AG08395 (cell line): ENCODE data around the gene PREPL.
"Not testable (repeated sequence)": the region's sequence is repeated elsewhere in the genome, so short reads cannot be mapped to it uniquely, and the experiment has no call there.

Experiments used
- DNase-seq: peaks from one replicate; pipeline ENCODE4 v3.0.0; 2012; ENCODE audit warnings: mixed read lengths, low spot score

PREPL gene

DNA sequence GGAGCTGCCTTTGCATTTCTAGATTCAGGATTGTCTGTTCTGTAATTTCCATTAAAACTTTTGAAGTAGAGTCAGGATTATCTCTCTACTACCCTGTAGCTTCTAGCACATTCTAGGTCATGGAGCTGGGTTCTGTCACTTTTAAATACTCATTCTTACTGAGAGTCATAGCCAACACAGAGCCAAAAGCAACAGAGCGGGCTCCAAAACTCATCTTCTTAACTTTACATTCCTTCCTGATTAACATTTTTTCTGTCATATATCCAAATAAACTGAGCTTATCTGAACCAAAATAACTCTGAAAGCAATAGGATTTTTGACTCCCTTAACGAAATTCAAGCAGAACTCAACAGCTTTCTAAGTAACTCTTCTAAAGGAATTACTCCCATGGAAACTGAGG lies 12.9 kb downstream of the PREPL start:
- DNase-seq: peak; percentile 60

DNA sequence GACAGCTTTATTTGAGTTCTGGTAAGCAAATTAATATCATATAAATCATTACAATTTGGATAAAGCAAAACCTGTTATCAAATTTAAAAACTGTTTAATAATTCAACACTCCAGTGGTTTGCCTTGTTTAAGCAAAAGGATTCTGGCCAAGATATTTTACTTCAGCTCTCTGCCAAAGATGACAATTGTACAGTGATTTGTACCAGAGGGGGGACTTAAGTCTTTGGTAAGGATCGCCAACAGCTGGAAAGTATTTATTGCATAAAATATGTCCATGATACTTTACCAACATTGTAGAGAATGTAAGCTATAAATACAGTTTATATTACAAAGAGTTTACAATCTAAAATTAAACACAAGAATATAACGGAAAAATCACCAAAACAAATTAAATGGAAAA lies 13.8 kb downstream of the PREPL start:
- no peak for DNase-seq

DNA sequence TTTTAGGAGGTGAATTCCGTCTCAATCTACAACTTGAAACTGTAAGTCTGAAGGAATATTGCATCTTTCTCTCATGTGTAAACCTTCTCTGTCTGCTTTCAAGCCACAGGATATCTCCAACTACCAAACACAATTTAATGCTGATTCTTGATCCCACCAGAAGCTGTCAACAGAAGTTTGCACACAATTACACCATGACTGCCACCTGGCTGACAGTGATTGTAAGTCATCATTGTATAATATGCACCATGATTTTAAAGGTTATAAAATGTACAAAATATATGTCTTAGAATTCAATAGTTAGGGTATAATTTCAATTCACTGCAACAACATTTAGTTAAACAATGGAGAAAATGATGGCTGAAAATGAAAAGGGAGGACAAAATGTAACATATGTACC lies 18.4 kb downstream of the PREPL start:
- DNase-seq: no peak

DNA sequence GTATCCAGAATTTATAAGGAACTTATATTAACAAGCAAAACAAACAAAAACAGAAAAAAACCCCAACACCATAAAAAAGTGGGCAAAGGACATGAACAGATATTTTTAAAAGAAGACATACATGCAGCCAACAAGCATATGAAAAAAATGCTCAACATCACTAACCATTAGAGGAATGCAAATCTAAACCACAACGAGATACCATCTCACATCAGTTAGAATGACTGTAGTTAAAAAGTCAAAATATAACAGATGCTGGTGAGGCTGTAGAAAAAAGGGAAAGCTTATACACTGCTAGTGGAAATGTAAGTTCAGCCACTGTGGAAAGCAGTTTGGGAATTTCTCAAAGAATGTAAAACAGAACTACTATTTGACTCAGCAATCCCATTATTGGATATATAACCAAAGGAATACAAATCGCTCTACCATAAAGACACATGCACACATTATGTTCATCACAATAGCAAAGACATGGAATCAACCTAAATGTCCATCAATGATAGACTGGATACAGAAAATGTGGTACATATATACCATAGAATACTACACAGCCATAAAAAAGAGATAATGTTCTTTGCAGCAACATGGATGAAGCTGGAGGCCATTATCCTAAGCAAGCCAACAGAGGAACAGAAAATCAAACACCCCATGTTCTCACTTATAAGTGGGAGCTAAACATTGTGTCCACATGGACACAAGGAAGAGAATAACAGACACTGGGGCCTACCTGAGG lies 25.3 kb downstream of the PREPL start:
- DNase-seq: no peak

DNA sequence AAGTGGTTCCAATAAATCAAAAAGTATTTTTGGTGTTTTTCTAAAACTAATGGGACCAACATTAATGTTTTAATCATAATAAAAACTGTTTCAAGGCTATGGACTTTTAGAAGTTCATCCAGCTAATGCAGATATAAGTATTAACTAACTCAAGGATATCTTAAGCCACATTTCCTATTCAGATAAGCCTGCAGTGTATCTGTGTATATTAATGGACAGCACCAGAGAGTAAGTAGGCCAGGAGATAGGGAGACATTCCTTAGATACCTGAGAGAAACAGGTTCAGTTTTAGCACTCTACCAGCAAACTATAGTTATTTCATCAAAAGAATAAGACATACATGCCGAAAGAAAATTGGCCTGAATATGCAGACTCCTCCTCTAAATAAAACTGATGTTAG lies 27.3 kb downstream of the PREPL start:
- no peak for DNase-seq

DNA sequence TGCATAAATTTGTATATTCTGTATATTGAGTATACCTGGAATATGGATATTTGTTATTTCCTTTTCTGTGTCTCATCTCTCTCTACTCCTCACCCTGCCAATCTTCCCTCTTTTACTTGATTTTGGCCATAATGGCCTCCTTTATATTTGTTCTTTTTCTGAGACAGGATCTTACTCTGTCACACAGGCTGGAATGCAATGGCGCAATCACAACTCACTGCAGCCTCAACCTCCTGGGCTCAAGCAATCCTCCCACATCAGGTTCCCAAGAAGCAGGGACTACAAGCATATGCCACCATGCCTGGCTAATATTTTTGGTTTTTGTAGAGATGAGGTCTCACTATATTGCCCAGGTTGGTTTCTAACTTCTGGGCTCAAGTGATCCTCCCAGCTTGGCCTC lies 30.5 kb downstream of the PREPL start:
- DNase-seq: no peak

DNA sequence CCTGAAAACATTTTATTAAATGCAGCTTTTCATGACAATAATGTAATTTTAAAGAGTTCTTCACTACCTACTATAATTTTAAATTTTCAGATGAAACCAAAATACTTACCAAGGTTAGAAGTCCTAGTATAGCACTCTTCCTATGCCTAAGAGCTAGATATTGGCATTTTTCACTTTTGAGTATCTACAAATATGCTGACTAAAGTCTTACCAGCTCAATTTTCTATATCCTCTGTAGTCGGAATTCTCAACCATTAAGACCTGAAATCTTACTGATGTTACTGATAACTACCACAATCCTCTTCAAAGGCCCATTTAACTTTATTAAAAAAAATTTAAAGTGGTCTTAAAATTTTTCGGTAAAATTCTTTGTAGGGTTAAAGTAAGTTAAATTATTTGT lies 32.0 kb downstream of the PREPL start:
- no peak for DNase-seq

DNA sequence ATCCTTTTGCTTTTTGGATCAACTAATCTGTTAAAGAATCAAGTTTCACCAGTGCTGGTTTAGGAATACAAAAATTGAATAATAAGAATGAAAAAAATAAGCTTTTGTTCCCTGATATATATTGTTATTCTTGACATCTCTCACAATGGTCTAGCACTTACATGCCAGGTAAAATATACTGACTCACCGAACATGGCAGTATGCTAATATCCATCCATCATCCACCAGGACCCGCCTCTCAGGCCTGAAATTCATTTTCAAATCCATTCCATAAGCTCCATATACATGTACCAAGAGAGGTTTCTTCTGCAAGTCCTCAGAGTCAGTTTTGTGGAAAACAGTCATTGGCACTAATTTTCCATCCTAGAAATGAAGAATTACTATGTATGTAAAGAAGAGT lies 32.5 kb downstream of the PREPL start:
- DNase-seq: no peak

DNA sequence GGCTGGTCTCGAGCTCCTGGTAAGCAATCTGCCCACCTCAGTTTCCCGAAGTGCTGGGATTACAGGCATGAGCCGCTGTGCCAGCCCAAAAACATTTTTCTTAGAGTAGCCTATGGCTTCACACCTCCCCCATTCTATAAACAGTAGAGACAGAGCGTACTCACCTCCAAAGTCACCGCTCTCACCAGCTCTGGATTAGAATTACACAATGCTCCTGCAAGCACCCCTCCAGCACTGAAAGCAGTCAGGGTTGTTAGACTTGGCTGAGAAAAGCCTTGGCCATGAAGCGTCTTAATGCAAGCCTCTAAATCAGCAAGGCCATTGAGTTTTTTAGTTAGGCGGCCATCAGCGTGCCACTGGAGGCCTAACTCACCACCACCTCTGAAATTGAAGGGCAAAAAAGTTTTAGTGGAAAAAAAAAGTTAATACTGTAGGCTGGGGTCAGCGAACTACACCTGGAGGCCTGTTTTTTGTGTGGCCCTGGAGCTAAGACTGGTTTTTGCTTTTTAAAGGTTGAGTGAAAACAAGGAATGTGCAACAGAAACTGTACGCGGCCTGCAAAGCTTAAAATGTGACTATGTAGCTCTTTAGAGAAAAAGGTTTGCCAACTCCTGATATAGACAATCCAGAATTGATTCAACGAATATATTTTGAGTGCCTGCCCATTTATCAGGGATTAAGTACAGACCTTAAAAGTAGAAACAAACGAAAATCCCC lies 34.6 kb downstream of the PREPL start:
- no peak for DNase-seq

DNA sequence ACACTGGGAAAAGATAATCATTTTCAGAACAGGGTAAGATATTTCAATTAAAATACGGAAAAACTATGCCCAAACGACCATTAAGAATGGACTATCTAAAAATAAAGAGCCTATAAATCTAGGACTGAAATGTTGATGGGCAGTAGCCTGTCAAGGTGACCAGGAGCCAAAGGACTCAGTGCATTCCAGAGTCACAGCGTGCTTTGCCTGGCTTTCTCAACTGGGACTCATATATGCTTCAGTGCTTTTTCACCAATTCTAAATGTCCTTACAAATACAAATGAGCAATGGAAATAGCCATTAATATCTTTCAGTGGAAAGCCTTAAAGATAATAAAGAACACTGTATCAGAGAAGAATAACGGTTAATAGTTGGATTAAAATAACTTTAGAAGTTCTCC lies 35.4 kb downstream of the PREPL start:
- DNase-seq: no peak

DNA sequence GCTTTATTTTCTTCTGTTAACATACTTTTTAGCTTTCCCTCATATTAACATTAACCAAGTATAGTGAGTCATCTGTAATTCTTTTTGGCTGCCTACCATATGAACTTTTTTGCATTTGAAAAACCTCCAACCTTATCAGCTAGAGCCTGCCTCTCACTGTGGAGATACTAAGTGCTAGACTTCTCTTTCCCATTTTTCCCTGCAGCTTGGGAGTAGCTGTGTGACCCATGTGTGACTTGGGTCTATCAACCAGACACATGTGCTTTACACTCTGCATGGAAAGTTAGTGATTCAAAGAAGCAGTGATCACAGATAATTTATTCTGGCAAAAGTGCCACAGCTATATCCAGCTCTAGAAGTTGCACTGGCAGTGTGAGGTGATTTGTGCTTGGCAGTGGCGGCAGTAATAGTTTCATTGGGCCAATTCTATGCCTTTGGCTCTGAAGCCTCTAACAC lies 36.3 kb downstream of the PREPL start:
- peak; percentile 57 for DNase-seq

DNA sequence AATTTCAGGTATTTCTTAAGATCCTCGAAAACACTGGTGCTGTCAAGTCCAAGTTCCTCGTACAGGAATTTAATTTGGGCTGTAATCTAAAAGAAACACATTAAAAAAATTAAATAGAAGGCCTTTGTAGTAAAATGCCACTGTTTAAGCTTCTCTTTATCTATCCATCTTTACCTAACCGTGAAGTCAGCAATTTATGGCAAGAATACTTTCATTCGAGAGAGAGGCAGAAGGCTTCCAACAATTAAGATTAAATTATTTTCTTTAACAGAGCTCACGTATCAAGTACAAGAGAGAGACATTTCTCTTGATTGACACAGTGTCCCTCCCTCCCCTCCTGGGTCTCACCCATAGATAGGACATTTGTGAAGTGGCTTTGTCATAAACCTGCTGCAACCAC lies 39.9 kb downstream of the PREPL start:
- no peak for DNase-seq

DNA sequence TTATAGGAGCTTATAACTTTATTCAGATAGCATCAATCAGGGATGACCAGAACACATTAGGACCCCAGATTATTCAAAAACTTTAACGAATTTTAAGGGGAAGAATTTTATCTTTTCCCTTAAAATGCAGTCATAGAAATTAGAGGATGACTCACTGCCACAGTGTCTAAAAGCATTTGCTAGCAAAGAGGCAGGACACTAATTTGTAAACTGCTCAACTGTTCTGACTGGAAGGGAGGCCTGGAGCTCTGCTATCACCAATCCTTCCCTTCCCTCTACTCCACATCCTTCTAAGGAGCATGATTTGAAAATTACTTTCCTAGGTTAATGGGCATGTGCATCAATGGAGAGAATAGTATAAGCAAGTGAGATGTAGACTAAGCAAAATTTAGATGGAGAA lies 40.5 kb downstream of the PREPL start:
- DNase-seq: no peak

DNA sequence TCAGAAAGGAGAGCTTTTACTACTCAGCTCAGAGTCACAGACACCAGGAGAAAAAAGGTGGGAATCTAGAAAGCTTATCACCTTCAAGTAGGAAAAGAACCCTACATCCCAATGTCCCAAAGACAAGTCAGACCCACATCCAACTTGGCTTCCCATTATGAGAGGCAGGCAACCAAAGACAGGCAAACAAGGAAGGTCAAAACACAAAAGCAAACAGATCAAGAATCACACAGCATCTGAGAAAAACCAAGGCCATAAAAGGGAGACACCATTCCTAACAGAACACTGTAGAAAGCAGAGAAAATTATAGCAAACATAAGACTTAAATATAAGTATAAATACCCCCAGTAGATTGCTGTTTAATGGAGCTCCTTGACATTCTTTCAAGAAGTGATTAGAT lies 45.3 kb downstream of the PREPL start:
- DNase-seq: no peak

DNA sequence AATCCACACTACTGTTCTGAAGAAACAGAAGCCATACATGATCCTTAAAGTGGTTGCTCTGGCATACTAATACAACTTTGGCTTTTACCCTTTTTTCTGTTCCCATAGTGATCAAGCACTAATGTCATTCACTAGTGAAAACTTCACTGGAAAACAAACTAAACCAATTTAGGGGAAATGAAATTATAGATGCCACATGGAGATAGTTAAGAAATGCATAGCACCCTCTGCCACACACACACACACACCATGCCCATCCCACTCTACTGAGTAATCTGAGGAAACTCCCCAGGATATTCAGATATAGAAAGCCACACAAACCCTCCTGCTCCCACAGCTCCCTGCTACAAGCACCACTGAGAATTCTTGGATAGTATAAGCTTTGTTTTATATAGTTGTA lies 46.9 kb downstream of the PREPL start:
- DNase-seq: no peak

DNA sequence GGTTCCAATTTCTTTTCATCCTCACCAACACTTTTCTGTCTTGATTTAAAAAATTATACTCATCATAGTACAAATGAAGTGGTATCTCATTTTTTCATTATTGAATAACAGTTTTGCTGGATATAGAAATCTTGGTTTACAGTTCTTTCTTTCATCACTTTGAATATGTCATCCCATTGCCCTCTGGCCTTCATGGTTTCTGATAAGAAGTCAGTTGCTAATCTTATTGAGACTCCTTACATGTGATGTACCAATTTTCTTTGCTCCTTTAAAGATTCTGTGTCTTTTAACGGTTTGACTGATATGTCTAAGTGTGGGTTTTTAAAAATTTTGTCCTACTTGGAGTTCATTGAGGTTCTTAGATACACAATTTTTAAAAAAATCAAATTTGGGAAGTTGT lies 51.0 kb downstream of the PREPL start:
- DNase-seq: no peak

DNA sequence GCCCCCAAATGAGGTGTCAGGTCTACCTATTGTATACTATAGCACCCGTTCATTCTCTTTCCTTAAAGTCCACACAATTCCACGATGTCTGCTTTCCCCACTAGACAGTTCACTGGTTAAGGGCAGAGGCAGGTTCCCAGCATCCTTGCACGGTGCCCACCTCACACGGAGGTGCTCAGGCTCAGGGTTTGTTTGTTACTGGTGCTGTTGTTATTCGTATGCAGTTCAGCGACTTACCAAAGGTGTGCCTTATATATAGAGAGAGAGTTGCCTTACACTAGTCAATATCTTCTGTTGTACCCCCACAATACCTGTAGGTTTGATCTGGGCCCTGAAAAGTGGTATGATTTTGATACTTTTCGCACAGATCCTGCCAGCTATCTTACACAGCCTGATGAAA lies 55.4 kb downstream of the PREPL start:
- DNase-seq: no peak

DNA sequence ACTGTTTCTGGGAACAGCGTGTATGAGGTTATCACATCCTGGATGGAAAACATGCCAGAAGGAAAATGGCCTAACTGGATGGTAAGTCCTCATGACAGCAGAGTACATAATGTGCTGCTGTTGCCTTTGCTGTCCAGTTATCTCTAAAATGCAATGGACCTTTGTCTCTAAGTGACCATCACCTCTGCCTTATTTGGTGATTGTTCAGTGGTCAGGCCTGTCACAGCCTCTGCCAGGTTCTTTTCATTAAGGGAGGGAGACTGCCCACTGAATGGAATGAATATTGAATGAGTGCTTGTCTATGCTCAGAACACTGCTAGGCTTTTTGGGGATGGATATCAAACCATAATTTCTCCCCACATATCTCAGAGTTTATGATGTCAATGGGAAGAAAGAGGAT lies 57.0 kb downstream of the PREPL start:
- no peak for DNase-seq

DNA sequence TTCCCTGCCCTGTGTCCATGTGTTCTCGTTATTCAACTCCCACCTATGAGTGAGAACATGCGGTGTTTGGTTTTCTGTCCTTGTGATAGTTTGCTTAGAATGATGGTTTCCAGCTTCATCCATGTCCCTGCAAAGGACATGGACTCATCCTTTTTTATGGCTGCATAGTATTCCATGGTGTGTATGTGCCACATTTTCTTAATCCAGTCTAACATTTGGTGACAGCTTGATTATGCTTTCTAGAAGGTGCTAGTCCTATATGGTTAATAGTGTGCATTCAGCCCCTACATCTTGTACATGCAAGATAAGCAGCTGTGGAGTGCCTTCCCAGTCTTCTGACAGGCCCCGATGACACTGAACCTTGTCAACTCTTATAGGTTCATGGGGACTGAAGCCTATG lies 57.5 kb downstream of the PREPL start:
- DNase-seq: not testable (repeated sequence)

DNA sequence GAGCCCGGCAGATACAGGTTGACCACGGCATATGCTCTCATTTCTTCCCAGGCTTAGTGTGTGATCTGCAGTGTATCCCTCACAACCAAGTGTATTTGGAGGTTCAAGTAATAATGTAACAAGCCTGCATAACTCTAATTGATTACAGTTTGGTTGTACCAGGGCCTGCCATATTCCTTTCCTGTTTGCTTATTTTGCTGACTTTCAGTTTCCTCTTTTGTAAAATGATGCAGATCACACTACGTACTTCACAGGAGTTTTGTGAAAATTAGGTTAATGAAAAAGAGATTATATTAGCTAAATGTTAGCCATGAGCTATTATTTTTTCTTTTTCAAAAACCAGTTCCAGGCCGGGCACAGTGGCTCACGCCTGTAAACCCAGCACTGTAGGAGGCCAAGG lies 60.2 kb downstream of the PREPL start:
- no peak for DNase-seq

DNA sequence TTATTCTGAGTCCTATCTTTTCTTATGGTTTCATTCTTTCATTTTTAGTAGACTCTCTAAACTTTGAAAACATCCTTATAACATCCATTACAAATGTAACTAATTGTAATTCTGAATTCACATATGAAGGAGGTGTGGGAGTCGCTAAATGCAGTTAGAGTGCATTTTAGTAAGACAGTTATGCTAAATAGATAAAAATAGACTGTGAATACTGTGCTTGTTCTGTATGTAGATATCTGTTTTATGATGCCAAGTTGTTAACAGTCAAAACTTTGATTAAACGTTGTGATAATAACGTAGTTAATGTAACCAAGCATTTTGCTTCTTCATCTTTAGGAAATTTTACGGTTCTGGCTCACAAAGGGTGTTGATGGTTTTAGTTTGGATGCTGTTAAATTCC lies 61.7 kb downstream of the PREPL start:
- DNase-seq: no peak

DNA sequence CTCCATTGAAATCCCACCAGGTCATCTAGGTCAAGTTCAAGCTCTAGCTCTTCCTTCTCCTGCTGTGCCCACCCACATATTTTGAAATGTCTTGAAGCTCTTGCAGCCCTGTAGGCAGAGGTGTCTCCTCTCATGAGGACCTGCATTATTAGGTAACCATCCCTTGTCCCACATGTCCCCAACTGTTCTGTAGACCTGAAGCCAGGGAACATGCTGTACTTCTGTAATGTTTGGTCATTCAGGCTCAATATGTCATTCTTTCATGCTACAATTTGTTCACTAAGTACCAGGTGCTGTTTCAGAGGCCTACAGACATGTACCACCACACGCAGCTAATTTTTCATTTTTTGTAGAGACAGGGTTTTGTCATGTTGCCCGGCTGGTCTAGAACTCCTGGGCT lies 63.9 kb downstream of the PREPL start:
- DNase-seq: no peak

DNA sequence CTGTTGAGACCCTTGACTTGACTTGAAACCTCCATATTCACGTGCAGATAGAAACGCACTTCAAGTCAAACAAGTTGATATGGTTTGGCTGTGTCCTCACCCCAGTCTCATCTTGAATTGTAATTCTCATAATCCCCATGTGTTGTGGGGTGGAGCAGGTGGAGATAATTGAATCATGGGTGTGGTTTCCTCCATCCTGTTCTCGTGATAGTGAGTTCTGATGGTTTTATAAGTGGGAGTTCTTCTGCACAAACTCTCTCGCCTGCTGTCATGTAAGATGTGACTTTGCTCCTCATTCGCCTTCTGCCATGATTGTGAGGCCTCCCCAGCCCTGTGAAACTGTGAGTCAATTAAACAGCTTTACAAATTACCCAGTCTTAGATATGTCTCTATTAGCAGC lies 64.6 kb downstream of the PREPL start:
- no peak for DNase-seq
